HG03039 (cell line): ENCODE measurements around the gene TOR1A.

Source experiments
- ATAC-seq: cut with Tn5 transposase; IDR thresholded peaks from one replicate; pipeline ENCODE4 v1.9.1; 2021; ENCODE audit warnings: mild to moderate bottlenecking, moderate library complexity; ENCODE audit not compliant: unreplicated experiment

Gene TOR1A

GRCh38 chr9:129852579-129852978, 28.6 kb upstream of the TOR1A start:
- ATAC-seq: no peak

DNA sequence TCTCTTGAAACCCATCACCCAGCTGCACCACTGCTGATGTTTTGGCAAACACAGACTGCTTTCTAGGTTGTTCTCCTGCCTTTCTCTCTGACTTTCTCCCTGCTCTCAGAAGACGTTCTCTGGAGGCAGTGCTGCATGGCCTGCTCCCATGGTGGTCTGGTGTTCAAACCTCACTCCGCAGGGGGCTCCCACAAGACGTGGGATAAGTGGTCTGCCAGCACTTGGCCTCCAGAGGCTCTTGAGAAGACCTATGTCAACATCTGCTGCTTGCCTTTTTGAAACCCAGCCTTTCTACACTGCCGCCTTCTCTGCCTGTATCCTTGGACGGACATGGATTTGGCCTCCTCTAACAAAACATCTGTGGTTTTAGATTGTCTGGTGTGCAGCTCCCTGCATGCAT, 27.9 kb upstream of the TOR1A start:
- no peak for ATAC-seq

- ATAC-seq: no peak
These were observed 27.1 kb upstream of the TOR1A start for GRCh38 chr9:129850821-129851550.

- ATAC-seq: no peak
These were observed 26.0 kb upstream of the TOR1A start for GRCh38 chr9:129849901-129850300.

DNA sequence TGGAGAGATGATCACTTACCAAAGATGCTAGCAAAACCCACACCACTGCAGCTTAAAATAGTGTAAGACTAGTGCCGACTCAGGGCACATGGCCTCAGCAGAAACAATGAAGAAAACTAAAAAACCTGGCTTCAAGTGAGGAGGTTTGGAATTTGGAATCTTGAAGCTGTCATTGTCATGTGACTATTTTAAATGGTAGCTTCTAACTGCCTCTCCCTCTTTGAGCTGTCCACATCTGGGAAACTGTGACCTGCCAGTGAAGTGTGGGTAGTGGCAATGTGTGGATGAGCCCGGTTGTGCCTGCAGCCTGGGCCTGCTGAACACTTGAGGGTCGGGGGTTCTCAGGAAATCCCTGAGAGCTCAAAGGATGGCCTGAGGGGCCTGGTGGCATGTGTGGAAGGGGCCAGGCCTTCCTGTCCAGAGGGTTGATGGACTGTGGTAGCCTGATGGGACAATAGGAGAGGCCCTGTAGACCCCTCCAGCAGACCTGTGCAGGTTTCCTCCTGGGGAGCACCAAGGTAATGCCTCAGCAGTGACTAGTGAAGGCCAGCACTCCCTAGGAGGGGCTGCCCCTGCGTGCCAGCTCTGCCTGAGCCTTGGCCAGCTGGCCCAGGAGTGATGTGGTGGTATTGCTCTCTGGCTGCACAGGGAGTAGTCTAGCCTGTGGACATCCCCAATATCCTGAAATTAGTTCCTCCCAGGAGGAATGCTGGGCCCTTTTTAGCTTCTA, 24.9 kb upstream of the TOR1A start:
- ATAC-seq: no peak

DNA sequence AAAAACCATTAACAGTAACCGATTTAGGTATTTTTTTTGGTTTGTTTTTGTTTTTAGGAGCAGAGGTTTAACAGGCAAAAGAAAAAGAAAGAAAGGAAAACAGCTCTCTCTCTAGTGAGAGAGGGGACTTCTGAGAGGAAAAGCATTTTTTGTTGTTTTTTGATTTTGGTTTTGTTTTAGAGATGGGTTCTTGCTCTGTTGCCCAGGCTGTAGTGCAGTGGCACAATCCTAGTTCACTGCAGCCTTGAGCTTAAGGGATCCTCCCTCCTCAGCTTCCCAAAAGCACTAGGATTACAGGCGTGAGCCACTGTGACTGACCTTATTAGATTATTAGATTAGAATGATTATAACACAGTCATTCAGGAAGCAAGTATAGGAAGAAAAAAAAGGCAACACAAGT, 21.4 kb upstream of the TOR1A start:
- no peak for ATAC-seq

GRCh38 chr9:129841071-129841470, 17.1 kb upstream of the TOR1A start:
- ATAC-seq: no peak

- ATAC-seq: no peak
These were observed 16.1 kb upstream of the TOR1A start for GRCh38 chr9:129840034-129840433.

DNA sequence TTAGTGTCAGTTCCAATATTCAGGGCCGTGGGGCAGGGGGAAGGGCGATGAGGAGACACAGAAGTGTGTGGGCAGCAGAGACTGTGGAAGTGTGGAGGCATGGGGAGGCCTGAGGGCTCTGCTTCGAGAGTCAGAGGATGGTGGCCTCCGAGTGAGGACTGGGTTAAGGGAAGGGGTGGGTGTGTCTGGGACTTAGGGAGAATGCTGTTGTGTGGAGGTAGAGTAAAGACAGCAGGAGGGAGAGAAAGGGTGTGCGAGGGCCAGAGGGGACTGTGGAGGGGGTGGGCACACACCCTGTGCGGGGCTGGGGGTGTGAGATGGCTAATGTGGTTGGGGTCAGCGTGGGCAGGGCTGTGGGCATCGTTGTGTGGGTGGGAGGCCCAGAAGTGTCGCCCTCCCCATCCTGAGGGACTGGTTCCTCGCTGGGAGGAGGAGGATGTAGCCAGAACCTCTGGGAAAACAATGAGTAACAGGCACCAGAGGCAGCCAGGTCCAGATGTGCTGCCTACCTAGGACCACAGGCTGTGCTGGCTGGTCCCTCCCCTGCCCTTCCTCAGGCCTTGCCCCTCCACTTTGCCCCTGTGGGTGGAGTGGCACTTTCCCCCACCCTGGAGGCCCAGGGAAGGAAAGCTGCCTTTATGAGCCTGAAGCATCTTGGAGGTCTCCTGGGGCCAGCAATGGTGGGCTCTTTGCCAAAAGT, 15.5 kb upstream of the TOR1A start:
- ATAC-seq: no peak

DNA sequence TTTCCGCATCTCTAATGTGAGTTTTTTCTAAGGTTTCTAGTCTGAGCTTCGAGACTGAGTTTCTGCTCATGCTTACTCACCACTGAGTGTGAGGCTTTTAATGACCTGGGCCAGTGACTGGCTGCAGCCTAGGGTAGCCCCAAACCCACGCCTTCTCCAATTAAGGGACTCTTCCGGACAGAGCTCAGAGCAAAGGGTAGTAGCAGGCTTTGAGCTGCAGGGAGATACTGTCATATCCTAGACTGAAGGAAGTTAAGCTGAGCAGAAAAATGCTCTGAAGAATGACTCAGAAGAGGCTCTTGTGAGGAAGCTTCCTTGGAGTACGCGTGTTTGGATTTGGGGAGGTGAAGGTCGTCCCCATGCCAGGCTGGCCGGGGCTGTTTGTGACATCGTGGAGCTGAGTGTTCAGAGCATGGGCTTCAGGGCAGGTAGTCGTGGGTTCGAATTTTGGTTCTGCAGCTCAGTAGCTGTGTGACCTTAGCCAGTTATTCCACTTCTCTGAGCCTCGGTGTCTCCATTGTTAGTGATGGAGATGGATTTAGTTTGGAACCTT, 14.8 kb upstream of the TOR1A start:
- ATAC-seq: no peak

GRCh38 chr9:129836311-129837007, 12.5 kb upstream of the TOR1A start:
- ATAC-seq: no peak

DNA sequence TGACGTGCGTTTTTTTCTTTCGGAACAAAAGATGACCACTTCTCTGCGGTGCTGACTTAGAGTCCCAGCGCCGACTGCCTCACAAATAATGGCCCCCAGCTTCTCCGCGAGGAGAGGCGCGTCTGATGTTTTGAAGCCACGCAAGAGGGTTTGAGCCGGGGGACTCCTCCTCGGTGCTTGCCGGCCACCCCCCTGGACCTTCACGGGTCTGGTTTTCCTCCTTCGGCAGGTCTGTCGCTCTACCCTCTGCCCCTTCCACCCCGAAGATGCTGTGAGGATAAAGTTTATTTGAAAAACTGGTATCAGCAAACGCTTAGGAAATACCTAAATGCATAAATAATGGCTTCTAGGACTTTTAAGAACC, 11.9 kb upstream of the TOR1A start:
- no peak for ATAC-seq

DNA sequence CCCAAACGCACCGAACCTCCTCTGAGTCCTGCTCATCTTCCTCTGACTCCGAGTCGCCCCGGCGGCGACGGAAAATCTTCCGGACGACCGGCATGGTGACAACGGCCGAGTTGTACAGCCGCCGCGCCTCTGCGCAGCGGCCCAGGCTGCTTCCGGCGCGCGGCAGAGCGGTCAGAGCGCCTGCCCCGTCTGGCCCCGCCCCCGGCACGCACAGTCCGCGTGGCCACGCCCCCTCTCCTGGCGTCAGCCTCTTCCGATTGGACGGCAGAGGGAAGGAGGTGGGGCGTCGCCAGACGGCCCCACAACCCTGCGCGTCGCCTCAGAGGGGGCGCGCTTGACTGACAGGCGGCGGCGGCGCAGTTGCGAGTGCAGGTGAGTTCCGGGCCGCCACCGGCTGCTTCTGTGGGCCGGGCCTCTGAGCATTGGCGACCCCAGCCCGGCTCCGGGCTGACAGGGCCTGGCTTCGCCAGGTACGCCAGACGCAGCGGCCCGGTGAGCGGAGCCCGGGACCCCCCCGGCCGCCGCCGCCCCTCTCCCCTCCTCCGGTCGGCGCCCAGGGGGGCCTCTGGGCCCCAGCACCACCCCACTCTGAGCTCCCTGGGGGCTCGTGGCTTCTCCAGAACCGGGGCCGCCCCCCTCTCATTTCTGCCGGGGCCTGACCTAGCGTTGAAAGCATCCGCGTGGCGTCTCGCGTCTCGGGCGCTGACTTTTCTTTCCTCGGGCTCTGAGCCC, 11.4 kb upstream of the TOR1A start, which contains the start of the genes C9orf78 and USP20:
TSS of gene C9orf78 (minus strand) at position 148 of the 732 bp plus-strand sequence. CDS start at position 94, 54 bp downstream.
TSS of gene USP20 (plus strand) at position 331 of the 732 bp plus-strand sequence. CDS start 17,098 bp downstream, outside the sequence.
- peak; percentile 94 for ATAC-seq

GRCh38 chr9:129834489-129835127, 10.7 kb upstream of the TOR1A start:
- ATAC-seq: no peak

DNA sequence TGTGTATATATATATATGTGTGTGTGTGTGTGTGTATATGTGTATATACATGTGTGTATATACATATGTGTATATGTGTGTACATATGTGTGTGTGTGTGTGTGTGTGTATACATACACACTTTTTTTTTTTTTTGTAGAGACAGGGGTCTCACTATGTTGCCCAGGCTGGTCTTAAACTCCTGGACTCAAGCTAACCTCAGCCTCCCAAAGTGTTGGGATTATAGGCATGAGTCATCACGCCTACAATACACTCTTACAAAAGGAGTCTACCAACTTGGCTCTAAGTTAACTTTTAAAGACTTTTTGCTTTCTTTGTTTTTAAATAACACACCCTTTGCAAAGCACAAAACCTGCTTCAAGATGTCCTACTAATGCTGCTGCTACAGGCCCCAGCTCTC, 9.0 kb upstream of the TOR1A start:
- no peak for ATAC-seq

DNA sequence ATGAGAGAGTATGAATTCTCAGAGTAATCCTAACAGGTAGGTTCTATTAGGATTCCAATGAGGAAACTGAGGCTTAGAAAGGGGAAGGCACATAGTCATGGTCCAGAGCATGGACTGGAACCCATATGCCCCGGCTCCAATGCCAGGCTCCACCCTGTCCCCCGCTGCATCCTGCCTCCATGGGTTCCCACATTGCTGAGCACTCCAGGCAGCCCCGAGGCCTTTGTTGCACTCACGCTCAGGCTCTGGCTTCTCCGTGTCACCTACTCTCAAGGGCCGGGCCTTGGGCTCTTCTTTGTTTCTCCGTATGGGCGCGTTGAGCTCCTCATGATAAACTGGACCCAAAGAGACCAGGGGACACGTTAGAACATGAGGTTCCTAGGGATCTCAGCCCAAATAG, 5.0 kb upstream of the TOR1A start:
- no peak for ATAC-seq

- ATAC-seq: no peak
These were observed 4.1 kb upstream of the TOR1A start for GRCh38 chr9:129828051-129828450.

GRCh38 chr9:129826759-129827158, 2.8 kb upstream of the TOR1A start:
- no peak for ATAC-seq

DNA sequence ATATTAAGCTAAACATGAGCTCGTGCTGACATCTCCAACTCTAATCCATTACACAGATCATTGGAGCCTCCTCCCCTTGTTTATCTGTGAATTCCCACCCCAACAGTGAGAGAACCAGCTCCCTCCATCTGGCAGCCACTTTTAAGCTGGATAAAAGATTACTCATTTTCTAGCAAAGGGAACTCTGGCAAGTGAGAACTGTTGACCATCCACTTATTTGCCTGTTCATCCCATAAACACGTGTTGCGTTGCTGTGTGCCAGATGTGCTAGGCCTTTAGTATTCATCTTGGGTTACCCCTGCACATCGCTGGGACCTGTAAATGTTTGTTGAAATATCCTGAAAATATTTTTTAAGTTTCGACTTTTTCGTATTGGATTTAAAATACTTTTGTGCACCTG, 2.4 kb upstream of the TOR1A start:
- ATAC-seq: no peak

DNA sequence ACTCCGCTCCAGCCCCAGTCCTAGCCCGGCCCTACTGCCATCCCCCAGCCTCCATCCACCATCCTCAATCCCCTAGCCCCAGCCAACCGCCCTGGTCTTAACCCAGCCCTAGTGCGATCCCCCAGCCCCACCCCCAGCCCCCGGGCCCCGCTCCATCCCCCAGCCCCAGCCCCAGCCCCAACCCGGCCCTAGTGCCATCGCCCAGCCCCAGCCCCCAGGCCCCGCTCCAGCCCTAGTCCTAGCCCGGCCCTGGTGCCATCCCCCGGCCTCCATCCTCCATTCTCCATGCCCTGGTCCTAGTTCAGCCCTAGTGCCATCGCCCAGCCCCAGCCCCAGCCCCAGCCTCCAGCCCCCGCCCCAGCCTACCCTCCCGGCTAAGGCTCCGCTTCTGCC, 398 bp downstream of the TOR1A start:
- ATAC-seq: no peak
